Natural killer cell (primary cell): ENCODE measurements around the gene NRXN3. TPM values are rescaled to one million over a fixed set of nuclear protein-coding genes. Genes with fewer than 3 reads are reported as not detected.

Experiments
- ATAC-seq, 3 donors: fragments of 150-1000 bp in 2 of 3; fragments of 200-7000 bp in 1 of 3; cut with Tn5 transposase; 1 replicate in 1 of 3; 2 replicates in 2 of 3; pipeline ENCODE4 v1.10.0; 2021; ENCODE audit warnings: mild to moderate bottlenecking in 2 of 3, moderate library complexity in 2 of 3
- DNase-seq, 2 donors: peaks; one replicate each; pipeline versions ENCODE4 v3.0.0 to v3.0.0-alpha.2; 2013 to 2021; ENCODE audit warnings: mixed read lengths in 1 of 2
- H3K27ac ChIP-seq: one replicate; pipeline ENCODE4 v1.5.1; 2013; ENCODE audit warnings: mild to moderate bottlenecking, low read length
- H3K27me3 ChIP-seq: one replicate; pipeline ENCODE4 v1.6.1; 2013; ENCODE audit warnings: low read length; ENCODE audit not compliant: control insufficient read depth, insufficient read depth
- H3K36me3 ChIP-seq: one replicate; pipeline ENCODE4 v1.6.1; 2013; ENCODE audit warnings: low read length; ENCODE audit not compliant: control insufficient read depth, insufficient read depth
- H3K4me1 ChIP-seq: one replicate; pipeline ENCODE4 v1.6.1; 2013; ENCODE audit warnings: low read length; ENCODE audit not compliant: control insufficient read depth, insufficient read depth
- H3K4me3 ChIP-seq: one replicate; pipeline ENCODE4 v1.5.1; 2013; ENCODE audit warnings: low read length
- H3K9me3 ChIP-seq: one replicate; pipeline ENCODE4 v1.6.1; 2013; ENCODE audit warnings: low read length; ENCODE audit not compliant: control insufficient read depth, insufficient read depth
- H3K27ac Mint-ChIP-seq, 2 donors: one replicate each; pipeline ENCODE4 v1.8.0; 2022; ENCODE audit warnings: mild to moderate bottlenecking in 2 of 2, mixed read lengths in 2 of 2, moderate library complexity in 1 of 2
- H3K27me3 Mint-ChIP-seq, 2 donors: one replicate each; pipeline ENCODE4 v1.8.0; 2022; ENCODE audit warnings: low read depth in 2 of 2, mixed read lengths in 2 of 2
- H3K36me3 Mint-ChIP-seq: one replicate; pipeline ENCODE4 v1.8.0; 2022; ENCODE audit warnings: mixed read lengths
- H3K4me1 Mint-ChIP-seq, 2 donors: one replicate each; pipeline ENCODE4 v1.8.0; 2022; ENCODE audit warnings: mixed read lengths in 2 of 2
- H3K4me3 Mint-ChIP-seq: one replicate; pipeline ENCODE4 v1.8.0; 2022; ENCODE audit warnings: mild to moderate bottlenecking, moderate library complexity, mixed read lengths
- H3K9me3 Mint-ChIP-seq, 2 donors: one replicate each; pipeline ENCODE4 v1.8.0; 2022; ENCODE audit warnings: mixed read lengths in 2 of 2
- CTCF ChIP-seq: fragments of 200-600 bp; IDR thresholded peaks from one replicate; pipeline ENCODE4 v1.8.0; 2022; ENCODE audit warnings: antibody characterized with exemption
- WGBS: methylation state at CpG from one replicate; pipeline ENCODE4 v1.1.7; 2013; ENCODE audit warnings: missing lambda C conversion rate; ENCODE audit not compliant: insufficient coverage; 5-methylcytosine and 5-hydroxymethylcytosine counted together
- intact Hi-C: fragments of 100-400 bp; cut with micrococcal nuclease; formaldehyde crosslinking; loops from one replicate; pipeline ENCODE4 v1.14.2; 2022
- total RNA-seq, 4 donors: library from RNA; stranded (reverse); fragments of 120-200 nt in 1 of 4; gene quantifications; one replicate each; pipeline versions ENCODE4 v1.2.3 to v1.2.4, GENCODE V29; 2013 to 2022

The NRXN3 gene
- total RNA-seq, 3 donors from 2014 or later (not counting 1 experiment from before 2014, with no cell fraction given), result not detected

GRCh38 chr14:78172428-78172827, 2.3 kb downstream of the NRXN3 start:
- H3K27ac Mint-ChIP-seq, result no peak overlapping the region
- no peaks in the 10 kb centered on the region for H3K9me3 Mint-ChIP-seq
- H3K4me1 Mint-ChIP-seq, result no peaks in the 10 kb centered on the region
- Histone ChIP-seq H3K36me3 (no peaks in the 10 kb centered on the region), H3K9me3 (no peaks in the 10 kb centered on the region), H3K27me3 (no peaks in the 10 kb centered on the region), H3K4me3 (no peak overlapping the region), H3K4me1 (no peaks in the 10 kb centered on the region), H3K27ac (no peak overlapping the region)
- 85% methylated on average over 7 of the region's 7 CpGs for WGBS
- ATAC-seq, result no peak
- no peaks in the 10 kb centered on the region for H3K36me3 Mint-ChIP-seq
- H3K27me3 Mint-ChIP-seq, result peaks cover 22 to 23% of the 10 kb centered on the region in 2 donors
- no peak overlapping the region for H3K4me3 Mint-ChIP-seq
- no peak for TF ChIP-seq CTCF
- intact Hi-C loops, result no loop called here
- no peak for DNase-seq

- intact Hi-C loops, result no loop called here
- H3K27me3 Mint-ChIP-seq, result peaks cover 20 to 23% of the 10 kb centered on the region in 2 donors
- no peak overlapping the region for H3K4me3 Mint-ChIP-seq
- Histone ChIP-seq H3K27ac (no peak overlapping the region), H3K9me3 (no peaks in the 10 kb centered on the region), H3K4me3 (no peak overlapping the region), H3K36me3 (no peaks in the 10 kb centered on the region), H3K4me1 (no peaks in the 10 kb centered on the region), H3K27me3 (no peaks in the 10 kb centered on the region)
- no peak for TF ChIP-seq CTCF
- DNase-seq, result no peak
- H3K36me3 Mint-ChIP-seq, result no peaks in the 10 kb centered on the region
- no peak overlapping the region for H3K27ac Mint-ChIP-seq
- H3K9me3 Mint-ChIP-seq, result no peaks in the 10 kb centered on the region
- 93% methylated on average over 17 of the region's 21 CpGs for WGBS
- ATAC-seq, result no peak
- no peaks in the 10 kb centered on the region for H3K4me1 Mint-ChIP-seq
These were observed 3.3 kb downstream of the NRXN3 start for GRCh38 chr14:78173346-78174035.

- TF ChIP-seq CTCF, result no peak
- Histone ChIP-seq H3K36me3 (no peaks in the 10 kb centered on the region), H3K4me3 (no peak overlapping the region), H3K9me3 (no peaks in the 10 kb centered on the region), H3K27ac (no peak overlapping the region), H3K27me3 (no peaks in the 10 kb centered on the region), H3K4me1 (no peaks in the 10 kb centered on the region)
- H3K9me3 Mint-ChIP-seq, result no peaks in the 10 kb centered on the region
- no peak overlapping the region for H3K4me3 Mint-ChIP-seq
- intact Hi-C loops, result no loop called here
- peaks cover 17 to 26% of the 10 kb centered on the region in 2 donors for H3K27me3 Mint-ChIP-seq
- no peak for ATAC-seq
- no peaks in the 10 kb centered on the region for H3K4me1 Mint-ChIP-seq
- H3K27ac Mint-ChIP-seq, result no peak overlapping the region
- 90% methylated on average over 9 of the region's 9 CpGs for WGBS
- DNase-seq, result no peak
- no peaks in the 10 kb centered on the region for H3K36me3 Mint-ChIP-seq
These were observed 5.2 kb downstream of the NRXN3 start for GRCh38 chr14:78175412-78175811.

- no peak overlapping the region for H3K27ac ChIP-seq
- DNase-seq (no peak), ATAC-seq (no peak)
- H3K27me3 ChIP-seq, result no peaks in the 10 kb centered on the region
- H3K9me3 ChIP-seq, result no peaks in the 10 kb centered on the region
- no peak for TF ChIP-seq CTCF
- H3K4me1 ChIP-seq, result no peaks in the 10 kb centered on the region
- peaks cover 9% of the 10 kb centered on the region in 2 donors for H3K27me3 Mint-ChIP-seq
- H3K27ac Mint-ChIP-seq, result no peak overlapping the region
- no peaks in the 10 kb centered on the region for H3K36me3 Mint-ChIP-seq
- intact Hi-C loops, result no loop called here
- H3K4me3 Mint-ChIP-seq, result no peak overlapping the region
- H3K4me1 Mint-ChIP-seq, result no peaks in the 10 kb centered on the region
- H3K9me3 Mint-ChIP-seq, result no peaks in the 10 kb centered on the region
- WGBS, result 94% methylated on average over 3 of the region's 3 CpGs
- no peak overlapping the region for H3K4me3 ChIP-seq
- no peaks in the 10 kb centered on the region for H3K36me3 ChIP-seq
These were observed 7.9 kb downstream of the NRXN3 start for GRCh38 chr14:78178071-78178470.
